Measurements from ENCODE around the gene RNF2. TPM values are rescaled to one million over a fixed set of nuclear protein-coding genes. Genes with fewer than 3 reads are reported as not detected.

Gene RNF2
- total RNA-seq, 4 donors from 2014 or later, result 11.3 to 18.6 (median 16.2) TPM

DNA sequence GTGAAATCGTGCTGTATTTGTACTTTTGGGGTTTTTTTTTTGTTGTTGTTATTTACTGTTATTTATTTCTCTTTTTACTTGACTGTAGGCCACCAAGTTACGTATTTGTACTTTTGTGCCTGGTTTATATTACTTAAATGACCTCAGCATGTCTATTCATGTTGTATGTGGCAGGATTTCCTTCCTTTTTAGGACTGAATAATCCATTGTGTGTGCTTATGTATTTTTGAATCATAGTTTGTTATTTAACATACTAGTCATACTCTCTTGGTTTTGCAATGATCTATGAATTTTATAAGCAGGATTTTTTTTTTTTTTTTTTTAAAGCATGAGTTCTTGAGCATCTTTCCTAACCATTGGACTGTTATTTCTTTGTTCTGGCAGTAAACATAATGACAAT lies 51.2 kb downstream of the RNF2 start:
- Histone ChIP-seq H3K27me3 (no peaks in the 10 kb centered on the region), H3K27ac (no peak overlapping the region), H3K9me3 (no peaks in the 10 kb centered on the region), H3K36me3 (peaks cover 59% of the 10 kb centered on the region), H3K4me3 (no peak overlapping the region), H3K4me1 (no peaks in the 10 kb centered on the region)
- WGBS, result 69% methylated on average over 2 of the region's 2 CpGs
- TF ChIP-seq EP300 (IDR thresholded peaks at IDR 0.05) (no peak), POLR2AphosphoS5 (IDR thresholded peaks at IDR 0.05) (no peak), POLR2A (IDR thresholded peaks at IDR 0.05) (no peak)
- TF ChIP-seq, protein P1, sequence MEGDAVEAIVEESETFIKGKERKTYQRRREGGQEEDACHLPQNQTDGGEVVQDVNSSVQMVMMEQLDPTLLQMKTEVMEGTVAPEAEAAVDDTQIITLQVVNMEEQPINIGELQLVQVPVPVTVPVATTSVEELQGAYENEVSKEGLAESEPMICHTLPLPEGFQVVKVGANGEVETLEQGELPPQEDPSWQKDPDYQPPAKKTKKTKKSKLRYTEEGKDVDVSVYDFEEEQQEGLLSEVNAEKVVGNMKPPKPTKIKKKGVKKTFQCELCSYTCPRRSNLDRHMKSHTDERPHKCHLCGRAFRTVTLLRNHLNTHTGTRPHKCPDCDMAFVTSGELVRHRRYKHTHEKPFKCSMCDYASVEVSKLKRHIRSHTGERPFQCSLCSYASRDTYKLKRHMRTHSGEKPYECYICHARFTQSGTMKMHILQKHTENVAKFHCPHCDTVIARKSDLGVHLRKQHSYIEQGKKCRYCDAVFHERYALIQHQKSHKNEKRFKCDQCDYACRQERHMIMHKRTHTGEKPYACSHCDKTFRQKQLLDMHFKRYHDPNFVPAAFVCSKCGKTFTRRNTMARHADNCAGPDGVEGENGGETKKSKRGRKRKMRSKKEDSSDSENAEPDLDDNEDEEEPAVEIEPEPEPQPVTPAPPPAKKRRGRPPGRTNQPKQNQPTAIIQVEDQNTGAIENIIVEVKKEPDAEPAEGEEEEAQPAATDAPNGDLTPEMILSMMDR (IDR thresholded peaks at IDR 0.05), result no peak
- no peak for DNase-seq (ENCODE audit: low spot score in 2 of 2)

DNA sequence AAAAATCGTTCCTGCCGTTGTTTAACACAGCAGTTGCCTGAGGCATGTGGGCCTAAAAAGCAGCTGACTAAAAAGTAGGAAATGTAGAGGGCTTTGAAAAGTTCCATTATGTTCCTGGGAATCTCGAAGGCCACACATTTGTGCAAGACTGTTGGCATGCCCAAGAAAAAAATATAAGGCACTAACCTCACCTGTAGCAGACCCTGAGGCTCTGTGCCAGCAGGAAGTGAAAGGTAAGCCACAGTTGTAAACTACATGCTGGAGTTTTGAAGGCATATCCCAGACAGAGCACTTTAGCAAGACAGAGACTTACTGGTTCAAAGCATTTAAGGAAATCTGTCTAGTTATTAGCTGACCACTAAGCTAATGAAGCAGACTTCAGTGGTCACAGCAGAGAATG lies 58.7 kb downstream of the RNF2 start:
- H3K4me1 ChIP-seq, result no peaks in the 10 kb centered on the region
- H3K27ac ChIP-seq, result no peak overlapping the region
- TF ChIP-seq, protein P1 (IDR thresholded peaks at IDR 0.05), result no peak
- TF ChIP-seq POLR2A (IDR thresholded peaks at IDR 0.05), result no peak
- no peaks in the 10 kb centered on the region for H3K27me3 ChIP-seq
- peaks cover 6% of the 10 kb centered on the region for H3K9me3 ChIP-seq
- peaks cover 19% of the 10 kb centered on the region for H3K36me3 ChIP-seq
- no peak for DNase-seq (ENCODE audit: low spot score in 2 of 2)
- 77% methylated on average over 3 of the region's 3 CpGs for WGBS
- H3K4me3 ChIP-seq, result no peak overlapping the region

DNA sequence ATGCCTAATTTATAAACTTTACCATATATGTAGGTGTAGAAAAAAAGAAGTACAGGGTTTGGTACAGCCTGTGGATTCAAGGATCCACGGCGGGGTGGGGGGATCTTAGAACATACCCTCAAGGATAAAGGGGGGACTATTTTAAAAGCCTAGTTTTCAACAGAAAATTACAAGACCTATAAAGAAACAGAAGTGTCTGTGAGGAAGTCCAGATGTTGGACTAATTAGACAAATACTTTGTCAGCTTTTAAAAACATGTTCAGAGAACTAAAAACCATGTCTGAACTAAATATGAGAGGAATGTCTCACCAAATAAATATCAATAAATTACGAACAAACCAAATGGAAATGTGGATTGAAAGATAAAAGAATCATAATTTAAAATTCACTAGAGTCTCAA lies 59.8 kb downstream of the RNF2 start:
- H3K4me1 ChIP-seq, result no peaks in the 10 kb centered on the region
- TF ChIP-seq EP300 (IDR thresholded peaks at IDR 0.05), result no peak
- TF ChIP-seq, protein P1 (IDR thresholded peaks at IDR 0.05), result no peak
- no peak overlapping the region for H3K27ac ChIP-seq
- DNase-seq (ENCODE audit: low spot score in 2 of 2), result no peak
- no peaks in the 10 kb centered on the region for H3K27me3 ChIP-seq
- no peak overlapping the region for H3K4me3 ChIP-seq
- H3K9me3 ChIP-seq, result peaks cover 13% of the 10 kb centered on the region
- H3K36me3 ChIP-seq, result peaks cover 10% of the 10 kb centered on the region
- WGBS, result 88% methylated on average over 3 of the region's 3 CpGs

DNA sequence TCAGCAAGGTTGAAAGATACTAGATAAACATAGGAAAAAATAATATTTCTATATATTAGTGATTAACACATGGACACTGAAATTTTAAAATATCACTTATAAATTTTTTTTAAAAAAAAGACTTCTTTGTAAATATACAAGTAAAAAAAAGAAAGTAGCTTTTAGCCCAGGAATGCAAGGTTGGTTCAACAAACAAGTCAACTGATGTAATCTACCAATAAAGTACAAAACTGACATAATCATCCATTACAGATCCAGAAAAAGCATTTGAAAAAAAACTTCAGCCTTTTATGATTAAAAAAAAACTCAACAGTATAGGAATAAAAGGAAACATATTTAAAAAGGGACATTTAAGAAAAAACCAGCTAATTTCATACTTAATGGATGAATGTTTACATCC lies 63.0 kb downstream of the RNF2 start:
- Histone ChIP-seq H3K4me1 (no peaks in the 10 kb centered on the region), H3K36me3 (peaks cover 4% of the 10 kb centered on the region), H3K27ac (no peak overlapping the region), H3K4me3 (no peak overlapping the region), H3K9me3 (peaks cover 13% of the 10 kb centered on the region), H3K27me3 (no peaks in the 10 kb centered on the region)
- DNase-seq (ENCODE audit: low spot score in 2 of 2), result no peak
- TF ChIP-seq POLR2A (IDR thresholded peaks at IDR 0.05) (no peak), POLR2AphosphoS5 (IDR thresholded peaks at IDR 0.05) (no peak), EP300 (IDR thresholded peaks at IDR 0.05) (no peak)
- TF ChIP-seq, protein P1 (IDR thresholded peaks at IDR 0.05), result no peak

DNA sequence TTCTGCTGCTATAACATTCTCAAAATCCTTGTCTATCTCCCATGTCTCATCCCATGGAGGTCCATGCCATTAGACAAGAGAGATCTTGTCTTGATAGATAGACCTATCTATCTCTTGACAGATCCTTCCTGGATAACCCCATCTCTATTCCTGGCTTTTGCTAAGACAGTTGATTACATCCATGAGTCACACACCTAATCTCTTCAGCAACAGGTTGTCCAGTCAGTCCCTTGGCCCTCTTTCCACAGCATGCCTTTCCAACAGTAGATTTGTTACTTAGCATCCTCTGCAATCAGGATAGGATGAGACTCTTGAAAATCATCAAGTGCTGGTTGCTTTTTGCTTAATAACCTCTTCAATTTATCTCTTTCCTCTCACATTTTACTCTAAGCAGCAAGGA lies 64.8 kb downstream of the RNF2 start:
- no peaks in the 10 kb centered on the region for H3K4me1 ChIP-seq
- no peak for DNase-seq (ENCODE audit: low spot score in 2 of 2)
- no peaks in the 10 kb centered on the region for H3K36me3 ChIP-seq
- no peaks in the 10 kb centered on the region for H3K27me3 ChIP-seq
- no peak overlapping the region for H3K4me3 ChIP-seq
- H3K27ac ChIP-seq, result no peak overlapping the region
- no peak for TF ChIP-seq EP300 (IDR thresholded peaks at IDR 0.05)
- TF ChIP-seq, protein P1 (IDR thresholded peaks at IDR 0.05), result no peak
- no peak for TF ChIP-seq POLR2AphosphoS5 (IDR thresholded peaks at IDR 0.05)
- TF ChIP-seq POLR2A (IDR thresholded peaks at IDR 0.05), result no peak
- H3K9me3 ChIP-seq, result peaks cover 13% of the 10 kb centered on the region

All from suprapubic skin (tissue), 4 donors.